Measurements from ENCODE around the gene MYT1.

DNA sequence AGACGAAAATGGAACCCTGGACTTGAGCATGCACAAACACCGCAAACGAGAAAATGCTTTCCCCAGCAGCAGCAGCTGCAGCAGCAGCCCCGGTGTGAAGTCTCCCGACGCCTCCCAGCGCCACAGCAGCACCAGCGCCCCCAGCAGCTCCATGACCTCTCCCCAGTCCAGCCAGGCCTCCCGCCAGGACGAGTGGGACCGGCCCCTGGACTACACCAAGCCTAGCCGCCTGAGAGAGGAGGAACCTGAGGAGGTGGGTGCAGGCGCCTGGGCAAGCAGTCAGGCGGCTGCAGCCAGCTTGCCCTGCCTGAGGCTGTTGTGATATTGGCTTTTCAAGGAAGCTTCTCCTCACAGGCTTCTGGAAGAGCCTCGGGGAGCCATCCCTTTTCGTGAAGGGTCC lies 55.5 kb downstream of the MYT1 start:
- TF ChIP-seq, protein P1, sequence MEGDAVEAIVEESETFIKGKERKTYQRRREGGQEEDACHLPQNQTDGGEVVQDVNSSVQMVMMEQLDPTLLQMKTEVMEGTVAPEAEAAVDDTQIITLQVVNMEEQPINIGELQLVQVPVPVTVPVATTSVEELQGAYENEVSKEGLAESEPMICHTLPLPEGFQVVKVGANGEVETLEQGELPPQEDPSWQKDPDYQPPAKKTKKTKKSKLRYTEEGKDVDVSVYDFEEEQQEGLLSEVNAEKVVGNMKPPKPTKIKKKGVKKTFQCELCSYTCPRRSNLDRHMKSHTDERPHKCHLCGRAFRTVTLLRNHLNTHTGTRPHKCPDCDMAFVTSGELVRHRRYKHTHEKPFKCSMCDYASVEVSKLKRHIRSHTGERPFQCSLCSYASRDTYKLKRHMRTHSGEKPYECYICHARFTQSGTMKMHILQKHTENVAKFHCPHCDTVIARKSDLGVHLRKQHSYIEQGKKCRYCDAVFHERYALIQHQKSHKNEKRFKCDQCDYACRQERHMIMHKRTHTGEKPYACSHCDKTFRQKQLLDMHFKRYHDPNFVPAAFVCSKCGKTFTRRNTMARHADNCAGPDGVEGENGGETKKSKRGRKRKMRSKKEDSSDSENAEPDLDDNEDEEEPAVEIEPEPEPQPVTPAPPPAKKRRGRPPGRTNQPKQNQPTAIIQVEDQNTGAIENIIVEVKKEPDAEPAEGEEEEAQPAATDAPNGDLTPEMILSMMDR (IDR thresholded peaks at IDR 0.05), result no peak
- TF ChIP-seq EZH2phosphoT487 (IDR thresholded peaks at IDR 0.05), result no peak
- TF ChIP-seq EZH2 (IDR thresholded peaks at IDR 0.05), result no peak

Data from neural progenitor cell (in vitro differentiated cells).